NCI-H2196 (cell line): ENCODE measurements around the gene LARGE1.

Experiments
- DNase-seq: peaks from one replicate; lab custom pipeline; 2025; ENCODE audit not compliant: unreplicated experiment; lab: John Stamatoyannopoulos, UW

Gene LARGE1

GRCh38 chr22:33674357-33674756 lies 245.9 kb downstream of the LARGE1 start:
- DNase-seq, result no peak

- no peak for DNase-seq
These were observed 250.5 kb downstream of the LARGE1 start for GRCh38 chr22:33669746-33670145.

GRCh38 chr22:33666961-33667619 lies 253.2 kb downstream of the LARGE1 start:
- no peak for DNase-seq

- no peak for DNase-seq
These were observed 253.9 kb downstream of the LARGE1 start for GRCh38 chr22:33666279-33666960.

GRCh38 chr22:33659448-33659847 lies 260.8 kb downstream of the LARGE1 start:
- DNase-seq, result no peak

GRCh38 chr22:33658775-33659174 lies 261.5 kb downstream of the LARGE1 start:
- DNase-seq, result no peak

GRCh38 chr22:33657670-33658069 lies 262.6 kb downstream of the LARGE1 start:
- no peak for DNase-seq

- DNase-seq, result no peak
These were observed 263.3 kb downstream of the LARGE1 start for GRCh38 chr22:33656808-33657628.

GRCh38 chr22:33654173-33654895 lies 265.9 kb downstream of the LARGE1 start:
- no peak for DNase-seq

GRCh38 chr22:33653532-33654063 lies 266.7 kb downstream of the LARGE1 start:
- DNase-seq, result no peak

GRCh38 chr22:33652615-33653014 lies 267.7 kb downstream of the LARGE1 start:
- no peak for DNase-seq

GRCh38 chr22:33650244-33650643 lies 270.0 kb downstream of the LARGE1 start:
- no peak for DNase-seq

- DNase-seq, result no peak
These were observed 271.8 kb downstream of the LARGE1 start for GRCh38 chr22:33648478-33648877.

- no peak for DNase-seq
These were observed 279.4 kb downstream of the LARGE1 start for GRCh38 chr22:33640900-33641299.

GRCh38 chr22:33639588-33640254 lies 280.6 kb downstream of the LARGE1 start:
- no peak for DNase-seq

GRCh38 chr22:33635766-33636165 lies 284.5 kb downstream of the LARGE1 start:
- DNase-seq, result no peak

GRCh38 chr22:33631777-33632176 lies 288.5 kb downstream of the LARGE1 start:
- DNase-seq, result no peak

GRCh38 chr22:33625959-33626358 lies 294.3 kb downstream of the LARGE1 start:
- DNase-seq, result no peak

GRCh38 chr22:33620085-33620484 lies 300.2 kb downstream of the LARGE1 start:
- no peak for DNase-seq

- no peak for DNase-seq
These were observed 313.8 kb downstream of the LARGE1 start for GRCh38 chr22:33606504-33606903.
